Adrenal gland (tissue), 5 donors: ENCODE results near the gene NMU.

ENCODE experiments used
- POLR2A ChIP-seq, 2 donors: fragments of 450-650 bp; IDR thresholded peaks; one replicate each; pipeline ENCODE4 v1.6.1; 2017; ENCODE audit warnings: antibody characterized with exemption in 2 of 2, mild to moderate bottlenecking in 2 of 2, moderate library complexity in 1 of 2
- TF ChIP-seq, protein P1 (sequence below), 6 experiments: fragments of 450-650 bp in 4 of 6; fragments of 200-600 bp in 2 of 6; sonication (generic) in 1 of 6; IDR thresholded peaks; 1 replicate in 5 of 6; 2 replicates in 1 of 6; pipeline versions ENCODE4 v1.5.1 to v1.8.0; 2016 to 2021; ENCODE audit warnings: antibody characterized with exemption in 6 of 6, mild to moderate bottlenecking in 2 of 6, moderate library complexity in 1 of 6
- donor health status: DM: no; HTN: no; CAD: no.

DNA sequence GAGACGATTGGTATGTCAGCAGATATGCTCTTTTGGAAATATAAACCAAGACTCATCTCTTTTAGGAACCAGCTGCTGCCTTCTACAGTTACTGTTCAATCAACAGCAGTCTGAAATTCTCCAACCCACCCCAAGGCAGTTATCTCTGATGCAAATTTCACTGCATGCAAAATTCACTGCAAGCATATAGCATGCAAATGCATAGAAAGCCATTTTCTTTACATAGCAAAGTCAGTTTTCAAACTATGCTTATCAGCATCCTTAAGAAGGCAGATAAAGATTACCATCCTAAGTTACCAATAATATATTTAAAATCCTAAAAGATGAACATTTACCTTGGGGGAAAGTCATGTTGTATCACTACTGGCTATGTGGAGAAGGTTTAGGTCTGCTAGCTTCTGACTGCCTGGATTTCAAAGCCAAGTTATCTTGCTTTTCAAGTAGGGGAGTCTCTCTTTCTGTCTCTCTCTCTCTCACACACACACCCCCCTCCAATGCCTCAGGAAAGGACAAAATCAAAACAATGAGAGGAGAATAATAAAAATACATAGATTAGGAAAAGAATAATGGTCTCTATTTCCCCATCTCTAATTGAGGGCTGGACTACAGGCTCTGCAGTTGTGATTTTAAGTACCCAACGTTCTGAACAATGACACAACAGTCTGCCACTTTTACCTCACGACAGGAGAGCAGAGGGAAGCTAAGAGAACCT, 1.5 kb downstream of the NMU start:
- TF ChIP-seq, protein P1, sequence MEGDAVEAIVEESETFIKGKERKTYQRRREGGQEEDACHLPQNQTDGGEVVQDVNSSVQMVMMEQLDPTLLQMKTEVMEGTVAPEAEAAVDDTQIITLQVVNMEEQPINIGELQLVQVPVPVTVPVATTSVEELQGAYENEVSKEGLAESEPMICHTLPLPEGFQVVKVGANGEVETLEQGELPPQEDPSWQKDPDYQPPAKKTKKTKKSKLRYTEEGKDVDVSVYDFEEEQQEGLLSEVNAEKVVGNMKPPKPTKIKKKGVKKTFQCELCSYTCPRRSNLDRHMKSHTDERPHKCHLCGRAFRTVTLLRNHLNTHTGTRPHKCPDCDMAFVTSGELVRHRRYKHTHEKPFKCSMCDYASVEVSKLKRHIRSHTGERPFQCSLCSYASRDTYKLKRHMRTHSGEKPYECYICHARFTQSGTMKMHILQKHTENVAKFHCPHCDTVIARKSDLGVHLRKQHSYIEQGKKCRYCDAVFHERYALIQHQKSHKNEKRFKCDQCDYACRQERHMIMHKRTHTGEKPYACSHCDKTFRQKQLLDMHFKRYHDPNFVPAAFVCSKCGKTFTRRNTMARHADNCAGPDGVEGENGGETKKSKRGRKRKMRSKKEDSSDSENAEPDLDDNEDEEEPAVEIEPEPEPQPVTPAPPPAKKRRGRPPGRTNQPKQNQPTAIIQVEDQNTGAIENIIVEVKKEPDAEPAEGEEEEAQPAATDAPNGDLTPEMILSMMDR (IDR thresholded peaks at IDR 0.05) = no peak
- TF ChIP-seq POLR2A (IDR thresholded peaks at IDR 0.05) = no peak
